Suprapubic skin (tissue), 4 donors: ENCODE data around the gene LPP.

Experiments
- CTCF ChIP-seq, 2 donors: fragments of 200-600 bp in 1 of 2; fragments of 450-650 bp in 1 of 2; sonication (generic) in 1 of 2; IDR thresholded peaks; one replicate each; pipeline ENCODE4 v1.5.1; 2016 to 2019; ENCODE audit warnings: antibody characterized with exemption in 2 of 2, mild to moderate bottlenecking in 1 of 2, moderate library complexity in 1 of 2
- EP300 ChIP-seq: sonication (generic); formaldehyde crosslinking; IDR thresholded peaks from one replicate; pipeline ENCODE4 v1.6.1; 2017; ENCODE audit warnings: antibody characterized with exemption
- POLR2A ChIP-seq, 2 donors: fragments of 450-650 bp; IDR thresholded peaks; one replicate each; pipeline ENCODE4 v1.6.1; 2017; ENCODE audit warnings: antibody characterized with exemption in 2 of 2, mild to moderate bottlenecking in 2 of 2, moderate library complexity in 2 of 2
- POLR2AphosphoS5 ChIP-seq, 3 donors: sonication (generic); formaldehyde crosslinking; IDR thresholded peaks; one replicate each; pipeline ENCODE4 v1.6.1; 2017; ENCODE audit warnings: antibody characterized with exemption in 3 of 3

DNA sequence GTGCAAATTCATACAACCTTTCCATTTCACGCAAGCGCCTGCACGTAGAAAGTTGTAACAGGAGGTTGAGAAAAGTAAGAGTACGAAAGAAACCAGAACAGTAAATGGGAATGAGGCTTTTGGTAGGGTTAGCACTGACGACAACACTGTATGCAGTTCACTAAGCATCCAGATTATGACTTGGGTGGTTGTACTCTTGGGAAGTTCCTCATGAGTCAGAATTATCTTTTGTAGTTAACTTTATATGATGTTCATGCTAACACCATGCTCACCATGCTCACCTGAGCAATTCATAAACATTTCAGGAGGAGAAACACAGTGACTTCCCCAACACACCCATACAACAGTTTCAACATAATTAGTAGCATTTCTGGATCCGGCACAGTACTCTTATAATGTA is 3.0 kb upstream of the LPP start:
- TF ChIP-seq CTCF (IDR thresholded peaks at IDR 0.05), result no peak
- no peak for TF ChIP-seq POLR2A (IDR thresholded peaks at IDR 0.05)
- TF ChIP-seq EP300, result no peak
- no peak for TF ChIP-seq POLR2AphosphoS5 (IDR thresholded peaks at IDR 0.05)
